Body of pancreas (tissue), 4 donors: Measurements from ENCODE around the gene PDE7B.

Experiments
- POLR2A ChIP-seq, 3 donors: fragments of 450-650 bp; IDR thresholded peaks; one replicate each; pipeline ENCODE4 v1.6.1; 2016; ENCODE audit warnings: antibody characterized with exemption in 3 of 3, mild to moderate bottlenecking in 2 of 3
- TF ChIP-seq, protein P1 (sequence below), 7 experiments: fragments of 450-650 bp in 4 of 7; fragments of 200-600 bp in 3 of 7; sonication (generic) in 3 of 7; IDR thresholded peaks; one replicate each; pipeline ENCODE4 v1.5.1; 2016 to 2019; ENCODE audit warnings: antibody characterized with exemption in 7 of 7

DNA sequence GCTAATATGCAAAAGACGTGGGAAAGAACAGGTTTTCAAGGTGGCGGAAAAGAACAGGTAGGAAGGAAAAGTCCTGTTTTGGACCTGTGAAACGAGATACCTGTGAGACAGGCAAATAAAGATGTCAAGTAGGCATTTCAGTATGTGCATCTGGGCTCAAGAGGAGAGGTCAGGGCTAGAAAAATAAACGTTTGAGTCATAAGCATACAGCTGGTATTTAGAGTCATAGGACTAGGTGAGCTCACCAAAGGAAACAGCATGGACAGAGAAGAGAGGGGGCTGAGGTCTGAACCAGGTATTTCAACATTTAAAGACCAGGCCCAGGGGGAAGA, 383.7 kb downstream of the PDE7B start:
- TF ChIP-seq, protein P1, sequence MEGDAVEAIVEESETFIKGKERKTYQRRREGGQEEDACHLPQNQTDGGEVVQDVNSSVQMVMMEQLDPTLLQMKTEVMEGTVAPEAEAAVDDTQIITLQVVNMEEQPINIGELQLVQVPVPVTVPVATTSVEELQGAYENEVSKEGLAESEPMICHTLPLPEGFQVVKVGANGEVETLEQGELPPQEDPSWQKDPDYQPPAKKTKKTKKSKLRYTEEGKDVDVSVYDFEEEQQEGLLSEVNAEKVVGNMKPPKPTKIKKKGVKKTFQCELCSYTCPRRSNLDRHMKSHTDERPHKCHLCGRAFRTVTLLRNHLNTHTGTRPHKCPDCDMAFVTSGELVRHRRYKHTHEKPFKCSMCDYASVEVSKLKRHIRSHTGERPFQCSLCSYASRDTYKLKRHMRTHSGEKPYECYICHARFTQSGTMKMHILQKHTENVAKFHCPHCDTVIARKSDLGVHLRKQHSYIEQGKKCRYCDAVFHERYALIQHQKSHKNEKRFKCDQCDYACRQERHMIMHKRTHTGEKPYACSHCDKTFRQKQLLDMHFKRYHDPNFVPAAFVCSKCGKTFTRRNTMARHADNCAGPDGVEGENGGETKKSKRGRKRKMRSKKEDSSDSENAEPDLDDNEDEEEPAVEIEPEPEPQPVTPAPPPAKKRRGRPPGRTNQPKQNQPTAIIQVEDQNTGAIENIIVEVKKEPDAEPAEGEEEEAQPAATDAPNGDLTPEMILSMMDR (IDR thresholded peaks at IDR 0.05), result no peak
- no peak for TF ChIP-seq POLR2A (IDR thresholded peaks at IDR 0.05)
